Choroid plexus epithelial cell (primary cell): ENCODE results near the gene PABPN1.
A peak's percentile ranks its signal among the peaks of the same experiment; 100 is the strongest.

Source experiments
- DNase-seq: peaks from one replicate; pipeline ENCODE4 v3.0.0-alpha.2; 2010; ENCODE audit warnings: low read depth
- H3K4me3 ChIP-seq: 2 replicates; pipeline ENCODE4 v1.5.1; 2011; ENCODE audit warnings: low read depth, mild to moderate bottlenecking, control low read depth, low read length, moderate library complexity
- TF ChIP-seq, protein P1 (sequence below): conservative IDR thresholded peaks from 2 replicates; pipeline ENCODE4 v1.5.1; 2011; ENCODE audit warnings: low read depth, mild to moderate bottlenecking, control low read depth, inconsistent platforms, low read length, moderate library complexity

The PABPN1 gene

DNA sequence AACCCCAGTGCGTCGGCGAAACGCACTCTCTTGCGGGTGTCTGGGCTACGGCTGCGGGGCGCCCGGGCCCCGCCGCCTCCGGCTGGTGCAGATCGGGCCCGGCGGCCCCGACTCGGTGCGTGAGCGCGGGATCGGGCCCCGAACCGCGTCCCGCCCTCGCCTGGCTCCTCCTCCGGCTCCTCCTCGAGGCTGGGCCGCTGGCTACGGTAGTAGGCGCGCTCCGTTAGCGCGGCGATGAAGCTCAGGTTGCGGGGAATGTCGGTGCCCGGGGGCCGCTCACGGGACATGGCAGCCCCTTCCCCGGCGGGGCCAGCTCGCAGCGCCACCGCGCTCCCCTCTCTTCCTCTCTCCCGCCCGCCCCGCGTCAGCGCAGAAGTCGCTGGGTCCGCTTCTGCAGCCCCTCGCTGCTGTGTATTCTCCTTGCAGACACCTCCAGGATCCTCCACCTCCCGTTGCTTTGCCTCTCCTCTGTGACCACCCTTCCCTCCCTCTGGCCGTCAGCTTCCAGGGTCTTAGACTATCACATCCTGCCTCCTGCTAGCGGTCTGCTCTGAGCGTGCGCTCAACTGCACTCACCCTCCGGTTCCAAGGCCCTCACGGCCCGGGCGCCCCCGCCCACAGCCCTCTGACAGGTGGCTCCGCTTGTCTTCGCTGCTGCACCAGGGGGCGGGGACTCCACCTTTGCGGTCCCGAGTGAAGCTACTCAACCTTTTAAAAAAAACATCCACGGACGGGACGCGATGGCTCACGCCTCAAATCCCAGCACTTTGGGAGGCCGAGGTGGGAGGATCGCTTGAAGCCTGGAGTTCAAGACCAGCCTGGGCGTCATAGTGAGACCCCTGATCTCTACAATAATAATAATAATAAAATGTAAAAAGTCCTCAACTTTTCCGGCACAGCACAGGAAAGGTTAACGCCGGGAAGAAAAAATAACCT is 18.7 kb upstream of the PABPN1 start, which contains the start of gene PPP1R3E:
PPP1R3E (minus strand) TSS at position 570 of the 936 bp plus-strand sequence; CDS start at position 287, 283 bp downstream.
- peak; percentile 61 for DNase-seq
- peak within 1 kb of the TSS; percentile 76 for H3K4me3 ChIP-seq
- TF ChIP-seq, protein P1, sequence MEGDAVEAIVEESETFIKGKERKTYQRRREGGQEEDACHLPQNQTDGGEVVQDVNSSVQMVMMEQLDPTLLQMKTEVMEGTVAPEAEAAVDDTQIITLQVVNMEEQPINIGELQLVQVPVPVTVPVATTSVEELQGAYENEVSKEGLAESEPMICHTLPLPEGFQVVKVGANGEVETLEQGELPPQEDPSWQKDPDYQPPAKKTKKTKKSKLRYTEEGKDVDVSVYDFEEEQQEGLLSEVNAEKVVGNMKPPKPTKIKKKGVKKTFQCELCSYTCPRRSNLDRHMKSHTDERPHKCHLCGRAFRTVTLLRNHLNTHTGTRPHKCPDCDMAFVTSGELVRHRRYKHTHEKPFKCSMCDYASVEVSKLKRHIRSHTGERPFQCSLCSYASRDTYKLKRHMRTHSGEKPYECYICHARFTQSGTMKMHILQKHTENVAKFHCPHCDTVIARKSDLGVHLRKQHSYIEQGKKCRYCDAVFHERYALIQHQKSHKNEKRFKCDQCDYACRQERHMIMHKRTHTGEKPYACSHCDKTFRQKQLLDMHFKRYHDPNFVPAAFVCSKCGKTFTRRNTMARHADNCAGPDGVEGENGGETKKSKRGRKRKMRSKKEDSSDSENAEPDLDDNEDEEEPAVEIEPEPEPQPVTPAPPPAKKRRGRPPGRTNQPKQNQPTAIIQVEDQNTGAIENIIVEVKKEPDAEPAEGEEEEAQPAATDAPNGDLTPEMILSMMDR, result no peak

DNA sequence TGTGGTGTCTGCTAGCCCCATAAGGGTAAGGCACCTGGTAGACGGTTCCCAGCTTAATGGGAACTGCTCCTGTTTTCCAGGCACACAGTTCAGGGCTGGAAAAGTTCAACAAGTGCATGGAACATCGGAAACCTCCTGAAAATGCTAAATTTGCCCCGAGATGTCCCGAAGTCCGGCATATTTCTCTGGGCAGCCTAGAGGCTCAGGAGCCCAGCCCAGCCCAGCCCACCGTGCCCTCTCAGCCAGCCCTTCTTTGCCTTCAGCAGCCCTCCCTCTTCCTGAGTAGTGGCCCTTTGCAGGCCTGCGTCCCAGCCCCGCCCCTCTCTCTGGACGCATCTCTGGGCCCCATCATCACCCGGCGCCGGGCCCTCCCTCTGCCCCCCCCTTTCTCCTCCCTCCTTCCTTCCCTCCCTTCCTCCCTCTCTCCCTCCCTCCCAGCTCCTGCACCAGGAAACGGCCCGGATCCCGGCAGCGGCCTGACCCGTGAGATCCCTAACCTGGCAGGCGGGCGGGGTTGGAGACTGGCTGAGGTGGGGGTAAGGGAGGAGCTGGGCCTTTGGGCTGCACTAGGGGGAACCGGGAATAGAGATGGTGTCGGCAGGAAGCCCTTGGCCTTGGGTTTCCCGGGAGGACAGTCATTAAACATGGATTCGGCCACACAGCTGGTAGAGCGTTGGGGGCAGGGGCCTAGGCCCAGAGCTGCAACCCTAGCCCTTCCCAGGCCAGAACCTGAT is 14.7 kb upstream of the PABPN1 start, which contains the start of gene BCL2L2:
BCL2L2 (plus strand) TSS at position 422 of the 734 bp plus-strand sequence. CDS start 935 bp downstream, outside the sequence.
- peak; percentile 89 for DNase-seq
- peak within 1 kb of the TSS; percentile 96 for H3K4me3 ChIP-seq

DNA sequence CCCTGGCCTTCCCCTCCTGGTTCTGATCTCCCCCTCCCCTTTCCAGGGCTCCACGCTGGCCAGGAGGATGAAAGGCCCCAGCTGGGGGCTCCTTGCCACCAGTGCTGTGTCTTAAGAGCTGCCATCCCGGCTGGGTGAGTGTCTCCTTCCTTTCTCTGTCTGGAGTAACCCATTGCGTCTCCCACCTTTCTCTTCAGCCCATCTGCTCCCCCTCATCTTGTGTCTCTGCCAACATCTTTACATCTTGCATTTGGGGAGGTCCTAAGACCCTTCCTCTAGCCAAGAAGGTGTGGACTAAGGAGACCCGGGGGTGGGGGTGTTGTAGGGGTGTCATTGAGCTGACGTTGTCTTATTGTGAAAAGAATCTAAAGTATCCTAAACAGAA is 14.1 kb upstream of the PABPN1 start:
- no peak for DNase-seq

More for the DNA sequence above, 14.7 kb upstream of the PABPN1 start, which contains the start of gene BCL2L2:
- TF ChIP-seq, protein P1, result no peak

DNA sequence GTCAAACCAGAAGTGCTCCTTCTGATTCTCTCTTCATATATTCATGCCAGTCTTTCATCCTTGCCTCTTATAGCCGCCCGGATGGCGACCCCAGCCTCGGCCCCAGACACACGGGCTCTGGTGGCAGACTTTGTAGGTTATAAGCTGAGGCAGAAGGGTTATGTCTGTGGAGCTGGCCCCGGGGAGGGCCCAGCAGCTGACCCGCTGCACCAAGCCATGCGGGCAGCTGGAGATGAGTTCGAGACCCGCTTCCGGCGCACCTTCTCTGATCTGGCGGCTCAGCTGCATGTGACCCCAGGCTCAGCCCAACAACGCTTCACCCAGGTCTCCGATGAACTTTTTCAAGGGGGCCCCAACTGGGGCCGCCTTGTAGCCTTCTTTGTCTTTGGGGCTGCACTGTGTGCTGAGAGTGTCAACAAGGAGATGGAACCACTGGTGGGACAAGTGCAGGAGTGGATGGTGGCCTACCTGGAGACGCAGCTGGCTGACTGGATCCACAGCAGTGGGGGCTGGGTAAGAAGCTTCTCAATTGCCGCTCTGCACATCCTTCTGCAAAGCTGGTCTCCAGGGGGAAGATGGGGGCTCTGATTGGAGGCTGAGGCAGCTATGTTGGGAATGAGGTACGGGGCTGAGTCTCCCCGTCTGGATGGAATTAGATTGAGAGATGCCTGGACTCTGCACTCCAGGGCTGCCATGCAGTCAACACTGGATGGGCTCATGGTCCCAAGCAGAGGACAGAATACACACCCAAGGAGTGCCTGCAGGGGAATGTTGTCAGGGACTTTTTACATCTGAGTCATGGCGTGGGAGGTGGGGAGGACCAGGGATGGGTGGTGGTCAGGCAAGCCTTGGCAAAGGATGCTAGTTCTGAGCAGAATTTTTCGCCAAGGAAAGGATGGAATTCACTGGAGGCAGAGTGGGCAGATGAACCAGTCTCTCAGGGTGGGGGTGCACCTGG is 13.3 kb upstream of the PABPN1 start:
- H3K4me3 ChIP-seq, result peak overlapping the region; percentile 96
- DNase-seq, result no peak
- TF ChIP-seq, protein P1, result no peak

More for the DNA sequence above, 14.1 kb upstream of the PABPN1 start:
- TF ChIP-seq, protein P1, result no peak
- peak overlapping the region; percentile 96 for H3K4me3 ChIP-seq

DNA sequence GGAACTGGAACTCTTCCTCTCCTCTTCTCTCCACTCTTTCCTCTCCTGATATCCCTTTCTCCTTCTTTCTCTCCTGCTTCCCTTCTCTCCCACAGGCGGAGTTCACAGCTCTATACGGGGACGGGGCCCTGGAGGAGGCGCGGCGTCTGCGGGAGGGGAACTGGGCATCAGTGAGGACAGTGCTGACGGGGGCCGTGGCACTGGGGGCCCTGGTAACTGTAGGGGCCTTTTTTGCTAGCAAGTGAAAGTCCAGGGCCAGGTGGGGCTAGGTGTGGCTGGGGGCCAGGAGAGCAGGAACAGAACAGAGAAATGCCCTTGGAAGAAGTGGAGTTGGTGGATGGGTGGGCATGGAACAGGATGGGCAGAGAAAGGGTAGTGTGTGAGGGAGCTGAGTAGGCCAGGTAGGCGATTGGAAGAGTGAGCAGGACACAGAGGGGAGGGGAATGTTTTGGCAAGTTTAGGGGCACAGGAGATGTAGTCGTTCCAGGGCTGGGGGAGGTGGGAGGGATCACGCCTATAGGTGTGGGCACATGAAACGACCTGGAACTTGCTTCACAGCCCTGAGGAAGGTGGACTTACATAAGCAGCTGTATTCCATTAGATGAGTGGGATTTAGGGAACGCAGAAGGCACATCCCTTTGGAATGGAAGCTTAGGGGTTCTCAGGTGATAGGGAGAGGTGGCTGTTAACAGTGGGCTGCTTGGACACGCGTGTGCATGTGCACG is 12.4 kb upstream of the PABPN1 start:
- TF ChIP-seq, protein P1, result no peak
- H3K4me3 ChIP-seq, result peak overlapping the region; percentile 96

DNA sequence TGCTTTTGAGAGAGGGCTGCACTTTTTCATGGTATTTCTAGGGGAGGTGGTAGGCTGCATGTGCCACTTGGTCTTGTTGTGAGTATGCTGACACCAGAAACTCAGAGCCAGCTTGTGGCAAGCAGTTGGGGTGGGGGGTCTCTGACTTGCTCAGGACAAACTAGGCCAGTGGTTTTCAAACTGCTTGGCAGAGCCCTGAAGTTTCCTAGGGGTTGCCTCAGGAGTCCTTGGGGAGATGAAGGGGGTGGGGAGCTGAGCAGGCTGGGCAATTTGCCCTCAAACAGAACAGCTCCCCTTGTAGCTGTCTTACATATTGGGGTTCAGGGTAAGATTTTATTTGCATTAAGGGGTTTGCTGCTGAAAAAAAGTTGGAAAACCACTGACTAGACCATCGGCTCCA is 10.7 kb upstream of the PABPN1 start:
- TF ChIP-seq, protein P1, result no peak
- DNase-seq, result no peak
- no peak overlapping the region for H3K4me3 ChIP-seq

More for the DNA sequence above, 12.4 kb upstream of the PABPN1 start:
- no peak for DNase-seq
